ENCODE data around the gene FKBP1A. TPM values are rescaled to one million over a fixed set of nuclear protein-coding genes. Genes with fewer than 3 reads are reported as not detected.
A peak's percentile ranks its signal among the peaks of the same experiment; 100 is the strongest.

FKBP1A gene
- total RNA-seq, 1 donor from 2014 or later = 187 TPM

DNA sequence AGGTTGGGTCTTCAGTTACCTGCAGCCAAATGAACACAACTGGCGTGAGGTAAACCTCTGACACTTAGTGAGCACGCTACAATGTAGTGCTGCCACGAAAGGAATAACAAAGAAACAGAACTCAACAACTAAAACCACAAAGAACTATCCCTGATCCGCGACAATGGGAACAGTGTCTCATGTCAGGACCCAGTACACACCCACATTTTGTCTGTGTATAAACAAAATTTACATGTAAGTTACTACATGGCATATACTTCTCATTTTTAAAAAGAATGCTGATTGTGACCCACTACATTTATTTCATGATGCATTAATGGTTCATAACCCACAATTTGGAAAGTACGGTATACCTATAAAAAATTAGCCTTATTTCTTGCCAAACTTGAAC lies 14.1 kb downstream of the FKBP1A start:
- H3K4me1 Mint-ChIP-seq (ENCODE audit: unreplicated experiment) = peaks cover 36% of the 10 kb centered on the region
- no peaks in the 10 kb centered on the region for H3K27me3 Mint-ChIP-seq (ENCODE audit: unreplicated experiment)
- no peak for TF ChIP-seq CTCF (IDR thresholded peaks at IDR 0.05)

GRCh38 chr20:1377984-1378734 lies 14.7 kb downstream of the FKBP1A start:
- TF ChIP-seq CTCF (IDR thresholded peaks at IDR 0.05) = no peak
- peaks cover 36% of the 10 kb centered on the region for H3K4me1 Mint-ChIP-seq (ENCODE audit: unreplicated experiment)
- no peak for DNase-seq (ENCODE audit: extremely low spot score, unreplicated experiment)
- no peak overlapping the region for H3K27ac Mint-ChIP-seq (ENCODE audit: unreplicated experiment)
- H3K9me3 Mint-ChIP-seq (ENCODE audit: unreplicated experiment) = no peaks in the 10 kb centered on the region
- H3K27me3 Mint-ChIP-seq (ENCODE audit: unreplicated experiment) = no peaks in the 10 kb centered on the region
- peaks cover 10% of the 10 kb centered on the region for H3K36me3 Mint-ChIP-seq (ENCODE audit: unreplicated experiment)
- no peak overlapping the region for H3K4me3 Mint-ChIP-seq (ENCODE audit: unreplicated experiment)

More for the DNA sequence above, 14.1 kb downstream of the FKBP1A start:
- H3K4me3 Mint-ChIP-seq (ENCODE audit: unreplicated experiment) = no peak overlapping the region
- H3K9me3 Mint-ChIP-seq (ENCODE audit: unreplicated experiment) = no peaks in the 10 kb centered on the region
- no peak for DNase-seq (ENCODE audit: extremely low spot score, unreplicated experiment)
- peaks cover 5% of the 10 kb centered on the region for H3K36me3 Mint-ChIP-seq (ENCODE audit: unreplicated experiment)
- H3K27ac Mint-ChIP-seq (ENCODE audit: unreplicated experiment) = no peak overlapping the region

- no peaks in the 10 kb centered on the region for H3K9me3 Mint-ChIP-seq (ENCODE audit: unreplicated experiment)
- no peak overlapping the region for H3K27ac Mint-ChIP-seq (ENCODE audit: unreplicated experiment)
- H3K4me3 Mint-ChIP-seq (ENCODE audit: unreplicated experiment) = no peak overlapping the region
- H3K4me1 Mint-ChIP-seq (ENCODE audit: unreplicated experiment) = peaks cover 36% of the 10 kb centered on the region
- TF ChIP-seq CTCF (IDR thresholded peaks at IDR 0.05) = no peak
- H3K27me3 Mint-ChIP-seq (ENCODE audit: unreplicated experiment) = no peaks in the 10 kb centered on the region
- peak; percentile 60 for DNase-seq (ENCODE audit: extremely low spot score, unreplicated experiment)
- H3K36me3 Mint-ChIP-seq (ENCODE audit: unreplicated experiment) = peaks cover 13% of the 10 kb centered on the region
Measured at GRCh38 chr20:1377341-1377871, 15.4 kb downstream of the FKBP1A start.

GRCh38 chr20:1376408-1377270 lies 16.2 kb downstream of the FKBP1A start:
- Mint-ChIP-seq H3K27me3 (ENCODE audit: unreplicated experiment) (no peaks in the 10 kb centered on the region), H3K36me3 (ENCODE audit: unreplicated experiment) (peaks cover 13% of the 10 kb centered on the region), H3K4me3 (ENCODE audit: unreplicated experiment) (no peak overlapping the region), H3K4me1 (ENCODE audit: unreplicated experiment) (peaks cover 39% of the 10 kb centered on the region), H3K27ac (ENCODE audit: unreplicated experiment) (no peak overlapping the region), H3K9me3 (ENCODE audit: unreplicated experiment) (no peaks in the 10 kb centered on the region)
- DNase-seq (ENCODE audit: extremely low spot score, unreplicated experiment) = peak; percentile 17
- no peak for TF ChIP-seq CTCF (IDR thresholded peaks at IDR 0.05)

- Mint-ChIP-seq H3K36me3 (ENCODE audit: unreplicated experiment) (peaks cover 13% of the 10 kb centered on the region), H3K4me1 (ENCODE audit: unreplicated experiment) (peaks cover 40% of the 10 kb centered on the region), H3K4me3 (ENCODE audit: unreplicated experiment) (no peak overlapping the region), H3K9me3 (ENCODE audit: unreplicated experiment) (no peaks in the 10 kb centered on the region), H3K27me3 (ENCODE audit: unreplicated experiment) (no peaks in the 10 kb centered on the region), H3K27ac (ENCODE audit: unreplicated experiment) (peak overlapping the region; percentile 62)
- DNase-seq (ENCODE audit: extremely low spot score, unreplicated experiment) = peak; percentile 10
- no peak for TF ChIP-seq CTCF (IDR thresholded peaks at IDR 0.05)
Measured at GRCh38 chr20:1376007-1376406, 16.8 kb downstream of the FKBP1A start.
